Activated naive CD4-positive, alpha-beta T cell (primary cell): ENCODE measurements around the gene CLIC3.

Experiments used
- DNase-seq, 4 experiments: peaks; one replicate each; lab custom pipeline; 2025; lab: John Stamatoyannopoulos, UW

The CLIC3 gene

GRCh38 chr9:136951541-136952320, 44.6 kb downstream of the CLIC3 start, which contains the start of gene LCN12:
TSS of gene LCN12 (plus strand) at chr9:136952273. CDS start at chr9:136952328, 55 bp downstream.
- no peak for DNase-seq

GRCh38 chr9:136950656-136951276, 45.6 kb downstream of the CLIC3 start:
- DNase-seq = no peak

DNA sequence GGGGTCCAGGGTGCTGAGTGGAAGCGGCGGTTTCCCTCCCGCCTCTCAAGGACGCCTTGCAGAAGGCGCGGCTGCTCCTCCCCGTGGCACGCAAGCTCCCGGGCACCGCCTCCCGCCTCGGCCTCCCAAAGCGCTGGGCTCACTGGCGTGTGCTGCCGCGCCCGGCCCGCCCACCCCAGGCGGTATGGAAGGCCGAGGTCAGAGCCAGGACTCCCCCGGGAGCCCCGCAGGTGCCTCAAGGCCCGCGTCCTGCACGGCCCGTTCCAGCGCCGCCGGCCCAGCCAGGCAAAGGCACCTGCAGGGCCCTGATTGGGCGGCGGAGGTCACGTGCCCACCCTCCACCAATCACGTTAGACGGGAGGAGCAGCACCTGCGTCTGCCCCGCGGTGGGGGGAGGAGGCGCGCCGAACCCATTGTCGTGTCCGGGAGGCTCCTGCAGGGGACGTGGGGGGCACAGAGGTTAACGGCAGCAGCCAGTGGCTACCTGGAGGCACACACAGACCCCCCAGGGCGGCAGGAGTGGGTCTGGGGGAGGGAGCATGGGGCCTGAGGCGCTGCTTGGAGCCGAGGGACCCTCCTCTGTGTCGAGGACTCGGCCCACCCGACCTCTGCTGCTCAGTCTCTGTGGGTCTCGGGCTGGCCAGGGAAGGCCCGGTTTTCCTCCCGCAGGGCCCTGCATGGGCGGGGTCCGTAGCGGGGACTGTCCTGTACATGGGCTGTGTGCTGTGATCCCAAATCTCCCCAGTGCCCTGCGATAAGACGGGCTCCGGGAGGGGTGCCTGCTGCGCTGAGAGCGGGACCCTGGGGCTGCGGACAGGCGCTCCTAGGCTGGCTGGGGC, 46.3 kb downstream of the CLIC3 start:
- DNase-seq = peak; percentile 87 to 94 (median 91)

DNA sequence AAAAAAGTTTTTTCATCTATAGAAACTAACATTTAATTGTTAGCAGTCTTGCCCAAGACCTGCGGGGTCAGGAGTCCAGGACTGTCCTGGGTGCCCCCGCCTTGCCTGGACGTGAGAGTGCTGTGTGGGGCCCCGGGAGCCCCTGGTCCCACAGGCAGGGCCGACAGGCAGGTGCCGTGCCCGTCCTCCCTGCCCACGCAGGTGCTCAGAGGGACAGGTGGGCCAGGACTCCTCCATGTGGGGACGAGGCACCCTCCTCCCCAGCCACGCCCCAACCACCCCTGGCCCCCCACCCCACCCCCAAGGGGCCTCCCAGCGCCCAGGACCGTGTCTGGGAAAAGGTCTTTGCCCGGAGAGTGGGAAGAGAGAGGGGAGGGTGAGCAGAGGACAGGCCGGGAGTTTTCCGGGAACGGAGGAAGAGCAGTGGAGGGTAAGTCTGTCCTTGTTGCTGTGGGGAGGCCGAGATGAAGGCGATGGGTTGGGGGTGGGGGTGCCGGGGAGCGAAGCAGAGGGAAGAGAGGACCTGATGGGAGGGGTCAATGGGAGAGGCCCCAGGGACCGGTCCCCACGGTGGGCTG, 47.0 kb downstream of the CLIC3 start:
- no peak for DNase-seq

DNA sequence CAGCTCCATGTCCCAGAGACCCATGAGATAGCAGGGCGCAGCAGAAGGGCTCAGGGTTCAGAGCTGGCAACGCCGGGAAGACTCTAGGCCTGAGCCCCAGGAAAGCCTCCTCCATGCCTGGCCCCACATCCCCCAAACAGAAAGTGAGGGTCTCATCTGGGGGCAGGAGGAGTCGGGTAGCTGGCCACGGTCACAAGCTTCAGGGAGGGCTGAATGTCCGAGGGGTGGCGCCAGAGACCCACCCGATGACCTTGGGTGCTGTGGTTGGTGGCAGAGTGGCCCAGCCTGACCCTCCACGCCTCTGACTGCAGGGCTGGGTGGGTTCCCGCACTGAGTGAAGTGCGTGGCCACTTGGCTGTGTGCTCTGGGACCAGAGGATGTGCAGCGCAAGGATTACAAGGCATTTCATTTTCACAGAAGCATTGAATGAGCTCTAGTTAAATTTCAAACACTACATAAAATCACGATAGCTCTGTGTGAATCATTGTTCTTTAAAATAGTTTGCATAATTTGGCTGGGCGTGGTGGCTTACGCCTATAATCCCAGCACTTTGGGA, 48.3 kb downstream of the CLIC3 start:
- no peak for DNase-seq

GRCh38 chr9:136947028-136947891, 49.1 kb downstream of the CLIC3 start:
- DNase-seq = no peak

DNA sequence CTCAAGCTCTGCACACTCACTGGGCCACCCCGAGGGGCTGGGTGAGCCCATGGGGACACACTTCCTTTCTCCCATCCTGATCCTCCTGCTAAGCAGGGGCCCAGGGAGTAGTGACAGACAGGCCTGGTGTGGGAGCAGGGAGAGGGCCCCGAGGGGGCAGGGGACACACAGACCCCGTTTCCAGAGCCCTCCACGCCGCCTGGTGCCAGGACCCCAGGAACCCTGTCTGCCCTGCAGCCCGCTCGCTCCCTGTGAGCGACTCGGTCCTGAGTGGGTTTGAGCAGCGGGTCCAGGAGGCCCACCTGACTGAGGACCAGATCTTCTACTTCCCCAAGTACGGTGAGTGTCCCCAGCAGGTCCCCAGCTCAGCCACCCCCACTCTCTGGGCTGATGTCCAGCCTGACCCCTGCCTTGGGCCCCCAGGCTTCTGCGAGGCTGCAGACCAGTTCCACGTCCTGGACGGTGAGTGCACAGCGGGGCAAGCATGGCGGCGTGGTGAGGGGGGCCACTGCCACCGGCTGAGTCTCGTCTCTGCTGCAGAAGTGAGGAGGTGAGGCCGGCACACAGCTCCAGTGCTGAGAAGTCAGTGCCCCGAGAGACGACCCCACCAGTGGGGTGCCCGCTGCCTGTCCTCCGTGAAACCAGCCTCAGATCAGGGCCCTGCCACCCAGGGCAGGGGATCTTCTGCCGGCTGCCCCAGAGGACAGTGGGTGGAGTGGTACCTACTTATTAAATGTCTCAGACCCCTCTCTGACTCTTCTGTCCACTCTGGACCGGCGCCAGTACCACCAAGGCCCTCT, 49.9 kb downstream of the CLIC3 start:
- no peak for DNase-seq

- DNase-seq = no peak
These were observed 50.8 kb downstream of the CLIC3 start for GRCh38 chr9:136945333-136946227.
